ENCODE measurements around the gene PIM2. TPM values are rescaled to one million over a fixed set of nuclear protein-coding genes. Genes with fewer than 3 reads are reported as not detected.

PIM2 gene
- total RNA-seq (2014; rRNA removed; shearing (Covaris generic)): 21.3 and 22.0 TPM in 2 replicates

DNA sequence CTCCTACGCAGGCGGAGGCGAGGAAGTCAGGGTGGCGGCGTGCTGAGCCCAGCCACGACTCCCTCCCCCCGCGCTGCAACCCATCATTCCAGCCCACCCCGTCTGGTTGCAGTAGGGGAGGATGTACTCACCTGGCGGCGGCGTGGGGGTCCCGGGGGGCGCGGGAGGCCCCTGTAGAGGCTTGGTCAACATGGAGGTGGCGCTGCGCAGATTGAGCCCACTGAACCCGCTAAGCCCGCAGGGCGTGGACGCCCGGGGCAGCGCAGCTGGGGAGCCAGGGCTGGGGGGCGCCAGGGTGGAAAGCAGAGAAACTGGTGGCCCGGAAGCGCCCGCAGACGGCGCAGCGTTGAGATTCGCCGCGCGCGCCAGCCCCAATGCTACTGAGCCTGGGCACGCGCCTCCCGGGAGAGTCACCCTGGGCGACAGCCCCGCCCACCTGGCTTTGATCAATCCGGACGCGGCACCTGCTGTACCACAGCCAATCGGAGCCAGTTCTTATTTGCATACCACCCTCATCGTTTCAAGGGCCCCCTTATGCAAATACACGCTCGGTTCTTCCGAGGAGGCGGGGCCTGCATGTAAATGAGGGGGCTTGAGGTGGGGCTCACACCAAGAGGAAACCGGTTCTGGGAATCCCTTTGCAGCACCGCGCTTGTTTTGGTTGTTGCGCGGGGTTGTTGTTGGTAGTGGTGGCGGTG, at the start of gene PIM2:
Gene PIM2 (minus strand): TSS at position 382 of the 698 bp plus-strand sequence. CDS start 190 bp downstream, at position 192.
- peak; percentile 94 for DNase-seq (ENCODE audit: low read depth)

DNA sequence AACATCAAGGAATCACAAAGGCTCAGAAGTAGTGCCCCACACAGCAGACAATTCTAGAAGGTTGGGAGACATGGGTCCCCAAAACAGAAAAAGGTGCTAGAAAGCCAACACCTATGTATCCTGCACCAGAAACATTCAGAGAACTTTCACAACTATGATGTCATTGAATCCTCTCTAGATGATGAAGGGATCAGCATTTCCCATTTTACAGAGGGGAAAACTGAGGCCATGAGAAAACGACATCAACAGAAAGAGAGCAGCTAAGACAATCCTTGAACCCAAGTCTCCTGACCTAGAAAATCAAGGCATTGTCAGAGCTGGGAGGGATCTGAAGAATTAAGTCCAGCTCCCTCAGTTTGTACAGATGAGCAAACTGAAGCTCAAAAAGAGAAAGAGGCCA, 49.6 kb upstream of the PIM2 start:
- no peak for DNase-seq (ENCODE audit: low read depth)

DNA sequence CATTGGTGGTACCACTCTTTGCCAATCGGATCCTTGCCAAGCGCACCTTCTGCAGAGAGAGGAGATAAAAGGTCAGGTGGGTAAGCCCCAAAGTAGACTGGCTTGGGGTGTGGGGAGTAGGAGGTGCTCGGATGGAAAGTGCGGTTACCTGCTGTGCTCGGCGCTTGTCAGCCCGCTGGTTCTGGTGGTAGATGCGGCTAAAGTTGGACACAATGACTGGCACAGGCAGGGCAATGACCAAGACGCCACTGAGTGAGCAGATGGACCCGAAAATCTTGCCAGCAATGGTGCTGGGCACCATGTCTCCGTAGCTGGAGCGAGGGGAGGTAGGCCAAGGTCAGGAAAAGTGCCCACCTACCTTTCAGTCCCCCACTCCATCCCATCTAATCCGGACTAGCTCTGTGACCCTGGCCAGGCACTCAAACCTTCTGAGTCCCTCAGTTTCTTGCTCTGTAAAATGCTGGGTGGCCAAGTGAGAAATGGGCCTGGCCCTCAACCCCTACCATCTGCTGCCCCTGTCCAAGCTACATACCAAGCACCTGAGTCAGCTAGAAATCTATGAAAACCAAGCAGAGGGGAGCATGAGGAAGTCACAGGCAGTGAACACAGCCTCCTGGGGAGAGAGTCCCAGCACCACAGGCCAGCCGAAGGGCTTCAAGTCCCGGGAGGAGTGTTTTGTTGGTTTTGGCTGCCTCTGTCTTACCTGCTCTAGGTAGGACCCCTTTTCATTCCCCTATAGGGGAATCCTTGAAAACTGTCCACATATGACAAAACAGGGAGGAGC, 48.2 kb upstream of the PIM2 start:
- DNase-seq (ENCODE audit: low read depth): peak; percentile 53

DNA sequence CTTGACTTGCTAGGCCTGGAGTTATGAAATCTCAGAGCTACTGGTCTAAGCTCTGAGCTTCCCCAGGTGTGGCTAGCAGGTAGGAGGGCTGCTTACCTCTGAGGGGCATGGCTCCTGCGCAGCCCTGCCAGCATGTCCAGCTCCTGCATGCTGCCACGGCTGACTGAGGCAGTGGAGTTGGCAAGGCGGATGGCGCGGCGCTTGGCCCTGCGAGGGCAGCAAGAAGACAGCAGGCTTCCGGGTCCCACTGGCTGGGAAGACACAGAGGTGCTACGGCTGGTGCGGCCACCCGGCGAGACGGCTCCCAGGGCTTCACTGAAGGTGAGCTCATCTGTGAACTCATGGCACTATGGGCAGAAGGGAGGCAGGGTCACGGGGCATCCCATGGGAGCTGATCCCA, 47.1 kb upstream of the PIM2 start:
- DNase-seq (ENCODE audit: low read depth): no peak

DNA sequence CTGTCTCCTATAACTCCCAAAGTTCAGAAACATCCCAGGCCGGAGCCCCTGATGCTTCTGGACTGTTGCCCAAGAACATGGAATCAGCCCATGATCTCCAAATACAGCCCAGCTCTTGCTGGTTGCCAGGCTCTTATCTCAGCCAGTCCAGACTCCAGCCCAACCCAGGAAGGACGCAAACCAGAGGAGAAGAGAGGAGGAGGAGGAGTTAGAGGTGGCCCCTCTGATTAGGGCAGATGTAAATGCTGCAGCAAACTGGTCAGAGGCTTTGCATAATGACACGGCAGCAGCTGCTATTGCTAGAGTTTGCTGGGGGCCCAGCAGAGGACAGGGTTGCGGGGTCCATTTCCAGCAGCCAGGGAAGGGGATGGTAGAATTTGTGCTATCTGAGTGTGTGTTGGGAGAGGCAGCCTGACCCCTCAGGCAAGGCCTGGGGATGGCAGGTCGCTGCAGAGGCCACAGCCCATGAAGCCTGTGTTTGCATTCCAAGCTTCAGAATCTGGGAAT, 42.8 kb upstream of the PIM2 start:
- DNase-seq (ENCODE audit: low read depth): no peak

DNA sequence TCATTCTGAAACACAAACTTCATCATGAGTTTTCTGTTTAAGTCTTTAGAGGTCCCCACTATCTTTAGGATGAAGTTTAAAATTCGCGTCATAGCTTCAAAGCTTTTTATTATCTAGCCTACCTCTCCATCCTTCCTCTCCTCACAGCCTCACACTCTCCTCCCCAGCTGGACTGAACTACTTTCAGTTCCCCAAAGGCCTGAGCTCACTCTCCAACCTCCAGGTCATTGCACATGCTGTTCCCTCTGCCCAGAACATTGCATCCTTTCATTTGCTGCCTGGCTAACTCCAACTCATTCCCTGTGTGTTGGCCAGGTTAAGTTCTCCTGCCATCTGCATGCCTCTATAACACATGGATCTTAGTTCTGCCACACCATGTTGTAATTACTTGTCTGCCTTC, 41.5 kb upstream of the PIM2 start:
- DNase-seq (ENCODE audit: low read depth): no peak

DNA sequence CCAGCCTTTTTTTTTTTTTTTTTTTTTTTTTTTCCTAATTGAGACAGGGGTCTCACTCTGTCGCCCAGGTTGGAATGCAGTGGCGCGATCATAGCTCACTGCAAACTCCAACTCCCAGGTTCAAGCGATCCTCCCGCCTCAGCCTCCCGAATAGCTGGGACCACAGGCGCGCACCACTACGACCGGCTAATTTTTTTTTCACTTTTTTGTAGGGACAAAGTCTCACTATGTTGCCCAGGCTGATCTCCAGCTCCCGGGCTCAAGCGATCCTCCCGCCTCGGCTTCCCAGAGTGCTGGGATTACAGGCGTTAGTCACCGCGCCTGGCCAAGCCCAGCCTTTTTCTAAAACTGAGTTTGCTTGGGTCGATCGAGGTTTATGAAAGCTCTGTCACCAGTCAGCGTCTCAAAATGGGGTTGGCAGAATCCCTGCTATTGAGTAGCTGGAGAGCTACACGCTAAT, 39.8 kb upstream of the PIM2 start:
- DNase-seq (ENCODE audit: low read depth): peak; percentile 73

DNA sequence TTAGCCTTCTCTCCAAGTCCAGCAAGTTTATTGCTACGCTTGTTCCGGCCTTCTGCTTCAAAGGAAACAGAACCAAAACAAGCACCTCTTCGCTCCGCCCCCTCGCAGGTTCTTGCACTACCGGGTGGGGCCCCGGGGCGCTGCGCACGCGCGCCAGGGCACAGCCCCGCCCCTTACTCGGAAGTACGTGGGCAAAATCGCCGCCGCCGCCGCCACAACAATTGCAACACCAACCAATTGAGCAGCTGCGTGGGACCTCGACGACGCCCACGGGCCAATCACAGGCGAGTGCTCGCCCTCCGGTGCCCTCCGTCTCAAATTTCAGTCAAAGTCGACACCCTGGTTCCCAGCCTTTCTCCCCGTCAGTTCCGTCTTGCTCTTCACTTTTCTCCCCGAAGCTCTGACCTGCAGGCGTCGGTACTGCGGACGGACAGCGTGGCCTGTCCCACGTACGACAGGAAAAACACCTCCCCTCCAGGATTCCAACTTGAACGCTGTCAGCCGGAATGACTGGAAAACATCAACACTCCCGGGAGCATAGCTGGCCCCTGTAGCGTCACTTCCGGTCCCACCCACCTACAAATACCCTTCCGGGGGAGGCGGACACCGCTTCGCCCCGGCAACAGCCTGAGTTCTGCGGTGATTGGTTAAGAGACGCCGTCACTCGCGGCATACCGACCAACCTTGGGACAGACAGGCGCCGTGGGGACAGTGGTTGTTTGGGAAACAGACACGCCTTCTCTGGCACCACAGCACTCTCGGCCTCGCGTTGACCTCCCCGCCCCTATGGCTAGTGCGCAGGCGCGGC, 39.2 kb upstream of the PIM2 start:
- DNase-seq (ENCODE audit: low read depth): peak; percentile 99

DNA sequence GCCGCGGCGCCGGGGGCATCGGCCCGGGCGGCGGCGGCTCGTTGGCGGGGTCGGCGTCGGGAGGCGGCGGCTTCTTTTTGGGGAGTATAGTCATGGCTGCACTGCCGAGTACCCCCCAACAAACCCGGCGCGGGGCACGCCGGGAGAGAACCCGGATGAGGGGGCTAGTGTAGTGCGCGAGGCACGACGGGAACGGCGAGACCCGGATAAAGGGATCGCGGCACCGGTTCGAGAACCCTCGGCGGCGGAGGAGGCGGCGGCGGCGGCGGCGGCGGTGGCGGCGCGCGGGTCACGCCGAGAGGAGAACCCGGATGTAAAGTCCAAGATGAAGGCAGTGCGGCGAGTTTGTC, 38.6 kb upstream of the PIM2 start, which contains the start of gene OTUD5:
Gene OTUD5 (minus strand): TSS at position 131 of the 350 bp plus-strand sequence. CDS start 37 bp downstream, at position 94.
- DNase-seq (ENCODE audit: low read depth): no peak

DNA sequence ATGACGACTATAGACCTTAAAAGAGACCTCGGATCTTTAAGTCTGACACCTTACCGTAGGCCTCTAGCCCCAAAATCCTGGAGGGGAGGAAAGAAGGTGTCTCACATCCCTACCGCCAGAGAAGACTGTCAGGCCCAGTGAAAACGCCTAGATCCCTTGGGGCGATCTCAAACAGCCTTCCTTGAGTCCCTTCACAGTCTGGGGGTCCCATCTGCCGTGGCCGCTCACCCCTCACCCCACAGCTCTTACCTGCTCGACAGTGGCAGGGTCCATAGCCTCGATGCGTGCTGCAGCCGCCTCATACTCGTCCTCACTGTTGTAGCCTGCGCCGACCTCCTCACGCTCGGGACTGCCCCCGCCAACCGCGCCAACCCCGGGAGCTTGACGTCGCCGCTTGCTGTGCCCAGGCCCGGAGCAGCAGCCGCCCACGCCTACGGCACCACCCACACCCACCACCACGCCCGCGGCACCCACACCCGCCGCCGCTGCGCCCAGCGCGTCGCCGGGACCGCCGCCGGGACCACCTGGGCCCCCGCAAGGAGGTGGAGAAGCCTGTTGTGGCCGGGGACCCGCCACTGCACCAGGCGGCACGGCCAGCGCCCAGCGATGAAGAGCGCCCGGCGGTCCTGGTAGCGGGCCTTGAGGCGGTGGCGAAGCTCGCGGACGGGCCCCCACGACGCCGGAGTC, 38.0 kb upstream of the PIM2 start:
- DNase-seq (ENCODE audit: low read depth): peak; percentile 16

DNA sequence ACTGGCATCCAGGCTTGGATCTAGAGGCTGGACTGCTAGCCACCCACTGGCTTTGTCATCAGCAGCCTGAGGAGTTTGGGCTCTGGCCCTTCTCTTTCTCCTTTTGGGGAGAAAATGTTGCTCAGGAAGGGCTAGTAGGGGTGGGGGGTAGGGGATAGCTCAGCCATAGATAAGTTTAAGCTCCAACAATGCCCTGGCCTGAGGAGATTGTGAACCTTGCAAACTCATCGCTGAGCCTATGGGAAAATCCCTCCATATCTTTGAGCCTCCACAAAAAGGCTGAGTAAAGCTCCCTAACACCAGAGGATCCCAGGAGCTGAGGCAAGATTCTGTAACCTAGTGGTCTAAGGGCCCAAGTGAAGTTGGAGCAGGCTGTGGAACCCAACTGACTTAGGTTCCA, 29.8 kb upstream of the PIM2 start:
- DNase-seq (ENCODE audit: low read depth): no peak

DNA sequence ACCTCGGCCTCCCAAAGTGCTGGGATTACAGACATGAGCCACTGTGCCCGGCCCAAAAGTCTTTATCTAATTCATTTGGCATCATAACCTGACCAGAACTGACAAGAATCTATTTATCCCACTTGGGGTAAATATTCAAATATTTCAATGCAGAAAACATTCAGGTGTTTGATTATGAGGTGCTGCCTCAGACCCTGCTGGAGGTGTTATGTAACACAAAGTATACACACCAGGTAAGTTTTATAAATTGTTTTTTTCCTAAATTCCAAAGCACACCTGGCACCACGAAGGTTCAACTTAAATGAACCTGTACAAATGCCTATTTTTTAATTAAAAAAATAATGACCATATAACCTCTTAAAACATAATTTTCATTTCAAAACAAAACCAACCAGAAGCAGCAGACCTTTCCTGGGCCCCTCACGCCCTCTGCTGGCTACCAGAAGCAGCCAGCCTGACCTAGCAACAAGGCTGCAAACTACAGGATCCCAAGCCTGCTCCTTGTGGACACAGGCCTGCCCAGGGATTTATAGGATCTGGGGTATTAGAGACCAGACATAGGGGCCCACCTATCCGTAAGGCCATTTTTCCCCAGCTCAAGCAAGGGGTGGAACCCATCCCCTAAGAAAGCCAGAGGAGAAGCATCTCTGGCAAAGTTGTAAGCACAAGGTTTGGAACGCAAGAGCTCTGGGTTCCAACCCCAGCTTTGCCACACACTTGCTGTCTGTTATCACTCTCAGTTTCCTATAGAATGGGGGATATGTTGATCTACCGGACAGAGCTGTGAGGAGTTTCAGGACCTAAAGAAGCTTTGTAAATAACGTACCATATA, 26.9 kb upstream of the PIM2 start:
- DNase-seq (ENCODE audit: low read depth): peak; percentile 50

DNA sequence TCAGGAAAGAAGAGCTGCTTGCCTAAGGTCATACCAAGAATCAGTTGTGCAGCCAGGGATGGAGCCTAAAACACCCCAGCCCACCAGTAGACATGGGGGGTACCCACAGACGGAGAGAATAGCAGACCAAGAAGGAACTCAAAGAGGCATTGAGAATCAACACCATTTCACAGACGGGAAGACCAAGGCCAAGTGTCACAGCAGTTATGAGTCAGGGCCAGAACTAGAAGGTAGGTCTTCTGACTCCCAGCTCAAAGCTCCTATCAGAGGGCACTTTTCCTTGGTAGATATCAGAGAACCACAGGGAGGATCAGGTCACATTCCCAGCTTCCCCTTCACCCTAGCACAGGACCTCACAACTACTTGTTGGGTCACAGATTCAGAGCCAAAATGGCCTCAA, 24.1 kb upstream of the PIM2 start:
- DNase-seq (ENCODE audit: low read depth): no peak

DNA sequence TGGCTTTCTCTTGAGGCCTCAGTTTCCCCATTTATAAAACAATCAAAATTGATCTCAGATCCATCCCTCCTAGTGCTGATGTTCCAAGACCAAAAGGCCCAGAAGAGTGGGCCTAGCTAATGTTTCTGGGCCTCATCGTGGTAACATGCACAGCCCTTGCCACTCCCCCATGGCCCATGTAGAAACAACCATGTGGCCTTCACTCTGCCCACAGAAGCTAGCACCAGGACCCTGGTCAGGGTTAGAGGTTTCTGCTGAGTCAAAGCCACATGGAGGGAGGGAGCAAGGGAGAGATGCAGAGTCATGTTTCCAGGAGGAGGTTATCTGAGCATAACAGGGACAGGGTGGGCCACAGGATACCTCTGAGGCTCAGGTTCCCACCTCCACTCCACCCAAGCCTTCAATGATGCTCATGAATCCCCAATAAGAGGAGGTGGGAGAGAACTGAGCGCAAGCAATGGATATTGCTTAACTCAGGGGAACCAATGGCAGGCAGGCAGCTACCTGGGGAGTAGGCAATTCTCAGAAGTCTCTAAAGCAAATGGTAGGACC, 21.7 kb upstream of the PIM2 start:
- DNase-seq (ENCODE audit: low read depth): no peak

DNA sequence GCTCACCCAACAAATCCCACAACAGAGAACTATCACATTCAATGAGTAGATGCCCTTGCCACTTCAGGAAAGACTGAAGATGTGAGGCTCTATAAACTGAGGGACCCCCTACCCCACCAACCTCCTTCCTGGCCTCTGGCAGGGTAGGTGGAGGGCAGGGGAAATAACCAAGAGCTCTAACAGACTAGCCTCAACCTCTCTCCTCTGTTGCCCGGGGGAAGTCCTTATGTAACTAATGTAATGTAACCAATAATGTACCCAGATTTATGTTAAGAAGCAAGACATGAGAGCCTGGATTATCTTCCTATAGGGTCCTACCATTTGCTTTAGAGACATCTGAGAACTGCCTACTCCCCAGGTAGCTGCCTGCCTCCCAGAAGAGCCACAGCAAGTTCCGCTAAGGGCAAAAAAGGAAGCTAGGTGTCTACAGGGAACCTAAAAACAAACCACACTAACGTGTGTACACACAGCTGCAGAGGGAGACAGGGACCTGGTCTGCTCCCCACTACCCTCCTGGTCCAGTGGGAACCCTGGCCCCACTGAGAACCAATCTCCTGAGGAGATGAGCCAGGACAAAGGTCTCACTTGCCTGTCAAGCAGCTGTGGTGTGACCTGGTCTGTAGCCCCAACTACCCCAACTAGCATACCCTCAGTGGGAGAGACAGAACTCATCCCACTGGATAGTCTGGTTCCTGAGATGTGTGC, 20.9 kb upstream of the PIM2 start:
- DNase-seq (ENCODE audit: low read depth): no peak

DNA sequence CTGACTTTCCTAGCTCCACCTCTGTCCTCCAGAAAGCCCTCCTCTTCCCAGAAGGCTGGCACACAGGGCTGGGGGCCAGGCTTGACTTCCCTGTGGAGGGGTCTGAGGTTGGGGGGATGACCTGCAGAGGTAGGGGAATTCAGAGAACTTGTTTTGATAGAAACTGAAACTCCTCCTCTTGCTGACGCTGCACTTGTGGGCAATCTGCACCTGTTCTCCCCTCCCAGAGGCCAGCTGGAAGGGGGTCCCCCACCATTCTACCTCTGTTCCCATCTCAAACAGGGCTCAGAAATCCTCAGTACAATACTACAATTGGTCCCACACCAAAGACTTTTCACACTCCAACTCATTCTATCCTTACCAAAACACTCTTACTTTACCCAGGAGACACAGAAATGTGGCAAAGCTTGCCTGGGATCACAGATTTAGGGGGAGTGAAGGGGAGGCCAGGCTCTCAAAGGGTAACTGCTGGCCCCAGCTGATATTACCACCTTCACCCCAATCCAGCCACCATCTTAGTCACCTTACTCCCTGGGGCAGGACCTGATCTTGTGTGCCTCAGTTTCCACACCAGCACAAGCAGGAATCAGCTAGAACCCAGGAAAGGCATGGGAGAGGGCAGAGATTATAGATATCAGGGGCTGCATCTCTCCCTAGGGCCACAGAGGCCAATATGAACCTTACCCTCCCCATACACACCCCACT, 20.0 kb upstream of the PIM2 start:
- no peak for DNase-seq (ENCODE audit: low read depth)

DNA sequence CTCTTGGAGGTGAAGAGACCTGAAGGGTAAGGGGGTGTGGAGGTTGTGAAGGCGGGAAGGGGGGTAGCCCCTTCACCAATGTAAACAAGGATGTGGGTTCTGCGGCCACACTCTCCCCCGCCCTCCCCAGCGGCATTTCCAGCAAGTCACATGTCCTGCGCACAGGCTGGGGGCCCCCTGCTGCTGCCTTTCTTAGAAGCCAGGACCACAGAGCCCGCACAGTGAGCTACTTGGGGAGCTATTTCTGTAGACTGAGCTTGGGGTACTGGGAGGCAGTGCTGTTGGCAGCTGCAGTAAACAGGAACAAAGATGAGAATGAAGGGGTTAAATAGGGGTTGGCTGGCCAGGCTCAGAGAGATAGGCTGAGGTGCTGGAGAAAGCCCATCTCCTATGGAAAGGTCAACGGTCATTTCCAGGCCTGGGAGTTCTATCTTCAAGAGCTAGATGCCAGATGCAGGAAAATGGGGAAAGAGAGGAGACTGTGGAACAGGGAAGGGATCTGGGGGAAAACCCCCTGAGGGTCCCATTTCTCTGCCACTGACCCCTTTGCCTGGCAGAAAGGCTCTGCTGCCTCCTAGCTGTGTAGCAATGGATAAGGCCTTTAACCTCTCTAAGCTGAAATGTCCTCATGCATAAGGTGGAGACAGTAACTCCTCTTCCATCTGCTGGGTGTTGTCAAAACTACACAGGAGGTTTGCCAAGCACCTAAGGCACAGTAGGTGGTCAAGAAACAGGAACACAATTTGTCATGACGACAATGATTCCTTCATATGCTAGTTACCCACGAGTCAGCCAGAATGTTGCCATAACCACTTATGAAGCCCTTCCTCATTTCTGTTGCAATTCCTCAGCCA, 18.5 kb upstream of the PIM2 start:
- DNase-seq (ENCODE audit: low read depth): peak; percentile 10

Data from RPMI7951 (cell line).